H1 (cell line): ENCODE results near the gene IL21R. TPM values are rescaled to one million over a fixed set of nuclear protein-coding genes. Genes with fewer than 3 reads are reported as not detected.

Experiments used
- HDAC2 ChIP-seq, 2 experiments: fragments of 300-600 bp in 1 of 2; sonication (generic) in 1 of 2; IDR thresholded peaks; 2 replicates each; pipeline ENCODE4 v1.6.1; 2011 to 2012; ENCODE audit warnings: low read depth in 2 of 2, low read length in 2 of 2, mild to moderate bottlenecking in 2 of 2, moderate library complexity in 2 of 2, borderline replicate concordance in 1 of 2, inconsistent platforms in 1 of 2
- POLR2A ChIP-seq, 2 experiments: IDR thresholded peaks; 1 replicate in 1 of 2; 2 replicates in 1 of 2; pipeline ENCODE4 v1.6.1; 2011; ENCODE audit warnings: low read depth in 2 of 2, low read length in 2 of 2, mild to moderate bottlenecking in 2 of 2; ENCODE audit errors: control extremely low read depth in 1 of 2
- polyA plus RNA-seq, 7 experiments: library from polyadenylated mRNA; depleted of rRNA in 3 of 7; stranded (reverse) in 5 of 7; unstranded in 2 of 7; fragments of >200 nt in 5 of 7; fragments of 200-250 nt in 2 of 7; gene quantifications; 1 replicate in 5 of 7; 2 replicates in 1 of 7; 4 replicates in 1 of 7; pipeline versions ENCODE4 v1.2.1 to v1.2.3, GENCODE V29; 2011 to 2013; ENCODE audit warnings: missing spikeins in 2 of 7, mixed read lengths in 2 of 7
- total RNA-seq: library from RNA; stranded (reverse); fragmentation: NEBNext Ultra II Directional; extraction: Animal tissue kit (Norgen Biotek cat#: 25700); gene quantifications from 2 replicates; pipeline ENCODE4 v1.2.1, GENCODE V29; 2021

IL21R gene
- total and polyA plus RNA-seq, 2 of the 8 experiments (the other 6 are each of a cell fraction or from before 2014, with no cell fraction given): 0.34 to 0.70 TPM

DNA sequence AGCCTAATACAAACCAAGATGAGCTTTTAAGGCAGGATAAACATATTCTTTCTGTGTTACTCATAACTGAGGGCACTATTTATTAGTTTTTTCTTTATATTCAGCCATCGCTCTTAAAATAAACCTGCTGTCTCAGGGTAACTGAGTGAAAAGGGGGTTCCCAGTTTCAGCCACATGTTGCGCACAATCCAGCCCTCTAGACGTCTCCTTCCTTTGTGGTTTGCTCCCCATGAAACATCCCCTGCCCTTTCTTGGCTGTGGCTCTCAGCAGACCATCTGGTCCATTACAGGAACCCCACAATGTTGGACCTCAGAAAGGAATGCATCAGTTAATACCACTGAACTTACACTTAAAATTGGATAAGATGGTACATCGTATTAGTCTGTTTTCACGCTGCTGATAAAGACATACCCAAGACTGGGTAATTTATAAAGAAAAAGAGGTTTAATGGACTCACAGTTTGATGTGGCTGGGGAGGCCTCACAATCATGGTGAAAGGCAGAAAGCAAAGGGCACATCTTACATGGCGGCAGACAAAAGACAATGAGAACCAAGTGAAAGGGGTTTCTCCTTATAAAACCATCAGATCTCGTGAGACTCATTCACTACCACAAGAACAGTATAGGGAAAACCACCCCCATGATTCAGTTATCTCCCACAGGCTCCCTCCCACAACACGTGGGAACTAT is 12.6 kb upstream of the IL21R start (continued):
- no peak for TF ChIP-seq POLR2A (IDR thresholded peaks at IDR 0.05; ENCODE audit: control extremely low read depth in 1 of 2, low read depth in 2 of 2, low read length in 2 of 2)
- no peak for TF ChIP-seq HDAC2 (IDR thresholded peaks at IDR 0.05; ENCODE audit: borderline replicate concordance in 1 of 2, low read depth in 2 of 2, low read length in 2 of 2)
